Measurements from ENCODE around the gene XYLT2. TPM values are rescaled to one million over a fixed set of nuclear protein-coding genes. Genes with fewer than 3 reads are reported as not detected.

Gene XYLT2
- polyA plus RNA-seq, 4 donors: 17.9 to 25.8 (median 19.0) TPM

DNA sequence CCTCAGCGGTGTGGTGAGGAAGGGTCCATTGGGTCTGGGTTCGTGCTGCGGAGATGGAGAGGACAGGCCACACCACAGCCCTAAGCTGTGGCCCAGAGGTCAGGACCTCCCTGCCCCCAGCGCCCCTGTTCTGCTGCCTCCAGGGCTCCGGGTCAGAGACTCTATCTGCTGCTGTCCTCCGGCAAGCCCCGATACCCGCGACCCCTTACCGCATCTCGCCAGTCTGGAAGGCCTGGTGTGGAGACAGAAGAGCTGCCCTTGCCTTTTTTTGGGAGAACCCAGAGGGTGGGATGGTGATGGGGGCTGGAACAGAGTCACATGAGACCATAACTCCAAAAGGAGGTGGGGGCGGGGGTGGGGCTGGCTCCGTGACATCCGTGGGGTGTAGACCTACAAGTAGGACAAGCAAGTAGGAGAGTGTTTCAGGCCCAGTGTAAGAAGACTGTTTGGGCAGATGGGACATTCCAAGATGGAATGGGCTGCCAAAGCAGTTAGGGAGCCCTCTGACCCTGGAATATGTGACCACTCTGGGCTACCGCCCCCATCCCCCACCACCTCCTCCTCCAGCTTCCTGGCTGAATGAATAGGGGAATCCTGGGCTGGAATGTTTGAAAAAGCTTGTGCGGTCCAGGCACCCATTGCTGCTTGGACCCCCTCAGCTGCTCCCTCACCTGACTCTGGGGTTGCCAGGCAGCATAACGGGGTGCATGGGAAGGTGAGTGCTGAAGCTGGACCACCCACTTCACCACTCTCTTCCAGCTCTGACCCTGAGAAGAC lies 1.4 kb downstream of the XYLT2 start:
- DNase-seq (ENCODE audit: low read depth in 4 of 4, low spot score in 3 of 4): no peak

- DNase-seq (ENCODE audit: low read depth in 4 of 4, low spot score in 3 of 4): no peak
These were observed 2.0 kb downstream of the XYLT2 start for GRCh38 chr17:50347894-50348291.

GRCh38 chr17:50348522-50349242 lies 2.8 kb downstream of the XYLT2 start:
- DNase-seq (ENCODE audit: low read depth in 4 of 4, low spot score in 3 of 4): no peak

DNA sequence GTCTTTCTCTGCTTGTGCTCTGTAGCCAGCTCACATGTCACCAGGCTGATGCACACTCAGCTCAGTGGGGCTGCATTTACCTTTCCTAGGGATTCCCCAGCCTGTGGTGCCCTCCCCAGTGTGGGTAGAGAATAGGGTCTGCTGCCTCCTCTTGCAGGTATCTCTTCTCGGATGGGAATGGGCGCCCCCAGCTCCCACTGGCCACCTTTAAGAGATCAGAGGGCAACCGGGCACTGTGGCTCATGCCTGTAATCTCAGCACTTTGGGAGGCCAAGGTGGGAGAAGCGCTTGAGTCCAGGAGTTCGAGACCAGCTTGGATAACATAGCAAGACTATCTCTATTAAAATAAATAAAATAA lies 3.3 kb downstream of the XYLT2 start:
- no peak for DNase-seq (ENCODE audit: low read depth in 4 of 4, low spot score in 3 of 4)

GRCh38 chr17:50350733-50351132 lies 4.8 kb downstream of the XYLT2 start:
- no peak for DNase-seq (ENCODE audit: low read depth in 4 of 4, low spot score in 3 of 4)

GRCh38 chr17:50352072-50352692 lies 6.3 kb downstream of the XYLT2 start:
- DNase-seq (ENCODE audit: low read depth in 4 of 4, low spot score in 3 of 4): no peak

DNA sequence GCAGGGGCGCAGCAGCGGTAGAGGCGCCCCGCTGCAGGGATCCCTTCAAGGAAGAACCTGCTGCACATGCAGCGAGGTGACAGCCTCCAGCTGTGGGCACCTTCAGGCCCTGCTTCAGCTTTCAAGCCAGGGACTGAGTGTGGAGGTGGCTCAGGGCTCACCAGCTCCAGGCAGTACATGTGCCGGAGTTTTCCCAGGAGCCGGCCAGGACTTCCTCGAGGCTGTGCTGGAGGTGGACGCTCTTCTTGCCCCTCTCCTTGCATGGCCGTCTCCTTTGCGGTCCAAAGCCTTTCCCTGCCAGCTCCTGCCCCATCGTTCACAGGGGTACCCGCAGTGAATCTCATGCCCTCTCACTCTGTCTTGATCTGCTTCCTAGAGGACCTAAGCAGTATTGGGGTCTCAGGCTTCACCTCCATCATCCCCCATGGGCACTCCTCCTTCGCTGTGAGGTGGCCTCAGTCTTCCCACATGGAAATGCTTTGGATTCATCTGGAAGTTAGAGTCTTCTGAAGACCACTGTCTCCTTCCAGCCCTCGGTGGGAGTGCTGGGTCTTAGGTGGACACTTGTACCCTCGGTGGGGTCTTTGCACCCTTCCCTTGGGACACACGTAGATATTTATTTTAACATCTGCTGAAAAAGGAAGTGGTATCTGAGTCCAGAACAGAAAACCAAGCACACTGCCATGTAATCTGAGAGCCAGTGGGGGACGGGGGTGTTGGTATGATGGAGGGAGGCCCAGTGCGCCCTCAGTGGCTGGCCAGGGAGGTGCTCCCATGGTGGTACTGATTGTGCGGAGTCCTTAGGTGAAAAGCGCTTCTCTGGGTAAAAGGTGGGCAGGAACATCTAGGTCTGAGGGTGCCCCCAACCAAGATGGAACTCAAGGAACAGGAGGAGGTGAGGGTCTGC lies 7.0 kb downstream of the XYLT2 start:
- no peak for DNase-seq (ENCODE audit: low read depth in 4 of 4, low spot score in 3 of 4)

GRCh38 chr17:50353600-50354195 lies 7.8 kb downstream of the XYLT2 start:
- DNase-seq (ENCODE audit: low read depth in 4 of 4, low spot score in 3 of 4): no peak

DNA sequence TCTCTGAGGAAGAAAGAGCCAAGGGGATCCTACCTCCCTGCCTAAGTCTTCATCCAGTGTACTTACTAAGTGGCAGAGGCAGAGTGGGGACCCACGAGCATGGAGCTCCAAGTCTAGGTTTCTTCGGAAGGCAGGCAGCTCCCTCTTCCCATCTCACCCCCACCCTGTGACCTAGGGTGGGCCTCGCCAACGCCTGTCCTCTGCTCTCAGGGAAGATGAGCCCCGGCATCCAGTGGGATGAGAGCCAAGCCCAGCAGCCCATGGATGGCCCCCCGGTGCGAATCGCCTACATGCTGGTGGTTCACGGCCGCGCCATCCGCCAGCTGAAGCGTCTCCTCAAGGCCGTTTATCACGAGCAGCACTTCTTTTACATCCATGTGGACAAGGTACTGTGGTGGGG lies 8.3 kb downstream of the XYLT2 start:
- DNase-seq (ENCODE audit: low read depth in 4 of 4, low spot score in 3 of 4): no peak

DNA sequence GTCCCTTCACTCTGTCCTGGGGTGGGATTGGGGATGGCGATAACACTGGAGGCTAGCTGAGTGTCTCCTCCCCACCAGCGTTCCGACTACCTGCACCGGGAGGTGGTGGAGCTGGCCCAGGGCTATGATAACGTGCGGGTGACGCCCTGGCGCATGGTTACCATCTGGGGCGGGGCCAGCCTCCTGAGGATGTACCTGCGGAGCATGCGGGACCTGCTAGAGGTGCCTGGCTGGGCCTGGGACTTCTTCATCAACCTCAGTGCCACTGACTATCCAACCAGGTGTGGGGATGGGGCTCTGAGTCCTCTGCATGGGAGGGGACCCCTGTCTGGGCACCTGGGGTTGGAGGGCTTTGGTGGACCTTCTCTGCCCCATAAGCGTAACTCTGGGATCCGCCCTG lies 8.8 kb downstream of the XYLT2 start:
- no peak for DNase-seq (ENCODE audit: low read depth in 4 of 4, low spot score in 3 of 4)

DNA sequence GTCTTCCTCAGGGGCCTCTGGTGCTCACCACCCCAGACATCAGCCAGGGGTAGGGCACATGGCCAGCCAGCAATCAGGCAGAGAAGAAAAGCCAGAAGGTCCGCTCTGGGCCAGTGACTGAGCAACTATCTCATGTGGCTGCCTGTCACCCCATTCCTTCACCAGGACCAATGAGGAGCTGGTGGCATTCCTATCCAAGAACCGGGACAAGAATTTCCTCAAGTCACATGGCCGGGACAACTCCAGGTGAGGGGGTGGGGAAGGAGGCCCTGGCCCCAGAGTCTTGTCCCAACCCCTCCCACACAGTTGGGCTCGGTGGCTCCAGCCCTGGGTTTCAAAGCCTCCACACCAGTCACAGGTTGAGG lies 9.4 kb downstream of the XYLT2 start:
- no peak for DNase-seq (ENCODE audit: low read depth in 4 of 4, low spot score in 3 of 4)

DNA sequence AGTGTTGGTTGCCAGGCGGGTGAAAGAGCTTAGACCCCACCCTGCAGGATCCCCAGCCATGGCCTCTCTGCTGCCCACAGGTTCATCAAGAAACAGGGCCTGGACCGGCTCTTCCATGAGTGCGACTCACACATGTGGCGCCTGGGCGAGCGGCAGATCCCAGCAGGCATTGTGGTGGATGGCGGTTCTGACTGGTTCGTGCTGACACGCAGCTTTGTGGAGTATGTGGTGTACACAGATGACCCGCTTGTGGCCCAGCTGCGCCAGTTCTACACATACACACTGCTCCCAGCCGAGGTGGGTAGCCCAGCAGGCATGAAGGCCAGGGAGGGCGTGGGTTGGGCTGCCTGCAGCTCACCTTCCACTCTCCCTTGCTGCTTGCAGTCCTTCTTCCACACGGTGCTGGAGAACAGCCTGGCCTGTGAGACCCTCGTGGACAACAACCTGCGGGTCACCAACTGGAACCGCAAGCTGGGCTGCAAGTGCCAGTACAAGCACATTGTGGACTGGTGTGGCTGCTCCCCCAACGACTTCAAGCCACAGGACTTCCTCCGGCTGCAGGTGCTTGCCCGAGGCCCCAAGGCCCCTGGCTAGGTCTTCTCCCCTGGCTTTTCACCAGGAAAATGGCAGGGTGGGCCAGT lies 9.9 kb downstream of the XYLT2 start:
- DNase-seq (ENCODE audit: low read depth in 4 of 4, low spot score in 3 of 4): no peak

DNA sequence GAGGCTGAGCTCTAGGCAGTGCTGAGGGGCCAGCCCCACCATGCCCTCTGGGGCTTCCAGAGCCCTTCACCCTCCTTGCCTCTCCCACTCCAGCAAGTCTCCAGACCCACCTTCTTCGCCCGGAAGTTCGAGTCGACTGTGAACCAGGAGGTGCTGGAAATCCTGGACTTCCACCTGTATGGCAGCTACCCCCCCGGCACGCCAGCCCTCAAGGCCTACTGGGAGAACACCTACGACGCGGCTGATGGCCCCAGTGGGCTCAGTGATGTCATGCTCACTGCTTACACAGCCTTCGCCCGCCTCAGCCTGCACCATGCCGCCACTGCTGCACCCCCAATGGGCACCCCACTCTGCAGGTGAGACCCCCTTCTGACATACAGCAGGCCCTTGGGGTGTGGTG lies 10.5 kb downstream of the XYLT2 start:
- no peak for DNase-seq (ENCODE audit: low read depth in 4 of 4, low spot score in 3 of 4)

- DNase-seq (ENCODE audit: low read depth in 4 of 4, low spot score in 3 of 4): no peak
These were observed 11.1 kb downstream of the XYLT2 start for GRCh38 chr17:50356892-50357510.

DNA sequence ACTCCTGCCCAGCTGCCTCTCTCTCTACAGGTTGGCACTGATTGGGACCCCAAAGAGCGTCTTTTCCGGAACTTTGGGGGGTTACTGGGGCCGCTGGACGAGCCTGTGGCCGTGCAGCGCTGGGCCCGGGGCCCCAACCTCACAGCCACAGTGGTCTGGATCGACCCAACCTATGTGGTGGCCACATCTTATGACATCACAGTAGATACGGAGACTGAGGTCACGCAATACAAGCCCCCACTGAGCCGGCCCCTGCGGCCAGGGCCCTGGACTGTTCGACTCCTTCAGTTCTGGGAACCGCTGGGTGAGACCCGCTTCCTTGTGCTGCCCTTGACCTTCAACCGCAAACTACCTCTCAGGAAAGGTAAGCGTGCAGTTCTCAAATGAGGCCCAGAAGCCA lies 12.3 kb downstream of the XYLT2 start:
- DNase-seq (ENCODE audit: low read depth in 4 of 4, low spot score in 3 of 4): no peak

DNA sequence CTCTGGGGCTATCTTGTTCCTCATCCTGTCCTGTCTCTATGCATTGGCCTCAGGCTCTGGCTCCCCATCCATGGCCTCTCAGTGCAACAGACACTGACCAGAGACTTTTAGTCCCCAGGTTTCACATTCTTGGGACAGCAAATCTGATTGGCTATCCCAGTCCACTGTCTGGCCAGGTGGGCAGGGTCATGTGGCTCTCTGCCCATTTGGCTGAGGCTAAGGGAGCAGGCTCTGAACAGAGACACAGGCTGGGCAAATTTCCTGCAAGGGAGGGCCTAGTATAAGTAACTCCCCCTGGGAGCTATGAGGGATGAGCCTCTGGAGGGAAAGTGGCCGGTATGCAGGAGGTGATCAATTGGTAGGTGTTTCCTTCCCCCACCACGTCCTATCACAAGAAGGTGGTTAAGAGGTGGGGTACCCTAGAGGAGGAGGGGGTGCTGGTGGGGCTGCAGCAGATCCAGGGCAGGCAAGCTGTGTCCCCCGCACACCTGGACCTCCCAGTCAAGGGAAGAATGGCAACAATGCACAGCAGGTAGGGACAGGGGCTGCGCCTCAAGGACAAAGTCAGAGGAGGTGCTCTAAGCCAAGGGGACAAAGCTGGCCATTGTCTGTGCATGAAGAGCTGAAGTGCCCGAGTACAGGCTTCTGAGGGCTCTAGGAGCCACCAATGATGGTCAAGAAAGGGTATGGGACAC lies 13.2 kb downstream of the XYLT2 start:
- DNase-seq (ENCODE audit: low read depth in 4 of 4, low spot score in 3 of 4): no peak

DNA sequence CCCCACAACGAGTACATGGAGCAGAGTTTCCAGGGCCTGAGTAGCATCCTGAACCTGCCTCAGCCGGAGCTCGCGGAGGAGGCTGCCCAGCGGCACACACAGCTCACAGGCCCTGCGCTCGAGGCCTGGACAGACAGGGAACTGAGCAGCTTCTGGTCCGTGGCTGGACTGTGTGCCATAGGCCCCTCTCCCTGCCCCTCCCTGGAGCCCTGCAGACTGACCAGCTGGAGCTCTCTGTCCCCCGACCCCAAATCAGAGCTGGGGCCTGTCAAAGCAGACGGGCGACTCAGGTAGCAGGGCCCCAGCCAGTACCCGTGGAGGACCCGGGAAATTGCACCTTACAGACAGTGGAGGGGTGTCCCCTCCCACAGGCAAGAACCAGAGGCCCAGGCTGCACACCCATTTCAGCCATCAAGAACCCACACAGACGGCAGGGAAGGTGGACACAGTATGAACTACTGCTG lies 14.1 kb downstream of the XYLT2 start:
- DNase-seq (ENCODE audit: low read depth in 4 of 4, low spot score in 3 of 4): no peak

DNA sequence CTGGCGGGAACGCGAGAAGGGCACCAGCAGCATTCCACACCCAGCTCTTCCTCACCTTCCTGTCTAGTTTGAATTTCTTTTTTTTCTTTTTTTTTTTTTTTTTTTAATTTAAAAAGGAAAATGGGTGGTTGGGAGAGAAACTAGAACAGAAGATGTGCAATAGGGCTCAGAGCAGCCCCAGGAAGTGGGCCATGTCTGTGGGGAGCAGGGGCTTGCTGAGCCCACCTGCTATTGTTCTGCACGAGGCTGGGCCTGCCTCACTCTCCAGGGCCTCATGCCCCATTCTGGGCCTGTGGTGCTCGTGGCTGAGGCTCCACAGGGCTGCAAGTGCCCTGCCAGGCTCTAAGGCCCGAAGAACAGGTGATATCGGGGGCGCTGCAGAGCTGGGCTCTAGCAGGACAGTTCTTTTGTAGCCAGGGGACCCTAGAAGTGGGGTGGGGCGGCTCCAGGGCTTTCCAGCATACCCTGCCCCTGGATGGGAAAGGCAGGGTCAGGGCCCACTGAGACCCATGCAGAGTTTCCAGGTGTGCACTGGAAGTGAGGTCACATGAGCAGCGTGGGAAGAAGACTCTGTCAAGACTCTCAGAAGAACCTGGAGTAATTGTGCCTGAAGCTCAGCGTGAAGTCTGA lies 14.7 kb downstream of the XYLT2 start:
- no peak for DNase-seq (ENCODE audit: low read depth in 4 of 4, low spot score in 3 of 4)

All from right renal pelvis (tissue), 4 donors.